ENCODE measurements around the gene SLC4A3. TPM values are rescaled to one million over a fixed set of nuclear protein-coding genes. Genes with fewer than 3 reads are reported as not detected.
A peak's percentile ranks its signal among the peaks of the same experiment; 100 is the strongest.

Gene SLC4A3
- total and polyA plus RNA-seq, 2 of the 8 experiments (the other 6 are each of a cell fraction or from before 2014, with no cell fraction given): 4.8 to 7.4 TPM

DNA sequence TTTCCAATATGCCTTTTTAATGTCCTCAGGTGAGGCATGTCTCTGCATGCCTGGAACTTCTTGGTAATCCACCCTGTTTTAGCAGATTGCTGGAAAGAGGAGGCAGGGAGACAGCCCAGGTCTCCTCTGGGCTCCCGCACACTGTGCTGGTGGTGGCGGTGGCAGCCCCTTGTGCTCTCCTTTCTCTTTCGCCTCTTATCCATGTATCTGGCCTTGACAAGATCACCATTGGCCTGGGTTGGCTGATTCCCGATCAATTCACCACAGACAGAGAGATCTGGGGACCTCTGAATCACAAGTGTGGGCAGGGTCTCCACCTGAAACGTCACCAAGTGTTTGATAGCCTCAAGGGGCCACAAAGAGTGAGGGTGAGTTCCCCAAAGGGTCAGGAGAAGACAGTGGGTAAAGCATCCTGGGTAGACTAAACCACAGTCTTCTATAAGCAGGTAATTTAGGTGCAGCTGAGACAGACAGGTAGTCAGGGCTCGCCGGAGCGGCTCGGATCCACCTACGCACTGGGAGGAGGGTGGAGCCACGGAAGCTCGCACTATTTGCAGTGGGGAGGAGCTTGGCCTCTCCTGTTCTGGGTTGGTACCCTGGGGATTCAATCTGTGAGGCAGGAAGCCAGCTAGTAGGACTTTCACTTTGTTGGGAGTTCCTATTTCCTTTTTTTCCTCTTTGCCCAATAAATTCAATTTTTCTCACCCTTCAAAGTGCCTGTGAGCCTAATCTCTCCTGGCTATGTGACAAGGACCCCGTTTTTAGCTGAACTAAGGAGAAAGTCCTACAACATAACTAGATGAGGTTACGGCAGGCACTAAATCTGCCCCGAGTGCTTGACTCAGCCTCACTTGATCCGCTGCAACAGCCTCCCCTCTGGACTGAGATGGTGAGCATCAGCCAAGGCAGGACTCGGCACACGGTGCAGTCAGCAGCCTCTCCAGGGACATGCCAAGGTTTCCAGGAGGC lies 57.6 kb downstream of the SLC4A3 start:
- H3K23me2 ChIP-seq (ENCODE audit: low read depth, low read length): no peaks in the 10 kb centered on the region
- no peaks in the 10 kb centered on the region for H3K79me1 ChIP-seq (ENCODE audit: low read depth, low read length)
- peaks cover 3 to 13% (median 6%) of the 10 kb centered on the region in 4 experiments for H3K4me1 ChIP-seq (replicated peaks in 1 of 4; ENCODE audit: control insufficient read depth in 3 of 4, insufficient read depth in 4 of 4, low read length in 3 of 4)
- H3K9ac ChIP-seq (replicated peaks in 1 of 4; ENCODE audit: extremely low read depth in 1 of 4, low read depth in 3 of 4, low read length in 3 of 4): peak overlapping the region in 2 of 4 experiments; percentile 21 to 35; a peak in 4 of 7 replicates
- peak overlapping the region in 2 of 4 experiments; percentile 10 to 33; a peak in 2 of 8 replicates for H3K4me3 ChIP-seq (ENCODE audit: extremely low read depth in 1 of 4, insufficient read depth in 2 of 4, low read depth in 3 of 4, low read length in 4 of 4)
- WGBS, 2 experiments (ENCODE audit: extremely low coverage in 1 of 2, insufficient coverage in 1 of 2, insufficient read length in 1 of 2, insufficient replicate concordance in 2 of 2, low coverage in 1 of 2, low lambda C conversion rate in 2 of 2, missing lambda C conversion rate in 1 of 2): 48% methylated on average over 16 of the region's 18 CpGs; no CpG with 5 or more reads in 1 of the 2 experiments
- H2AFZ ChIP-seq (ENCODE audit: low read length): peak overlapping the region; percentile 95
- no peak overlapping the region for H3K23ac ChIP-seq (ENCODE audit: insufficient read length)
- H3K4ac ChIP-seq (replicated peaks; ENCODE audit: insufficient read length, low read depth, low read length): peak overlapping the region; percentile 28
- no peaks in the 10 kb centered on the region for H4K20me1 ChIP-seq (replicated peaks in 1 of 2; ENCODE audit: control insufficient read depth in 1 of 2, insufficient read depth in 2 of 2, low read length in 2 of 2)
- H4K91ac ChIP-seq (replicated peaks; ENCODE audit: insufficient read length, low read length): peak overlapping the region; percentile 61
- CTCF ChIA-PET (ENCODE audit: partially characterized antibody): interaction anchor here (0.6 to 1.4 kb wide), 8 partner anchors 9 to 226 kb away, joined by 3 to 5 read pairs (median 3); no protein-coding TSS in a partner anchor
- H3K9me3 ChIP-seq (ENCODE audit: insufficient read depth in 2 of 2, low read depth in 1 of 2, low read length in 1 of 2): peaks cover 5 to 10% of the 10 kb centered on the region in 2 experiments; a peak in 3 of 4 replicates
- peak overlapping the region; percentile 47 for H4K8ac ChIP-seq (ENCODE audit: extremely low read depth, insufficient read depth, low read length)
- peak overlapping the region; percentile 84; the same call in 1 of the 2 replicates for H2BK5ac ChIP-seq (ENCODE audit: low read depth, low read length)
- H3K79me2 ChIP-seq (ENCODE audit: control insufficient read depth in 1 of 2, insufficient read depth in 2 of 2, low read length in 2 of 2): no peaks in the 10 kb centered on the region
- H2BK20ac ChIP-seq (ENCODE audit: low read length): peak overlapping the region; percentile 24; the same call in 1 of the 2 replicates
- H2BK15ac ChIP-seq (ENCODE audit: low read length): peak overlapping the region; percentile 66; the same call in 1 of the 2 replicates
- no peaks in the 10 kb centered on the region for H3K36me3 ChIP-seq (ENCODE audit: control insufficient read depth in 2 of 4, insufficient read depth in 4 of 4, low read length in 3 of 4)
- FAIRE-seq (peak; percentile 24), DNase-seq (ENCODE audit: low read depth in 1 of 2, low spot score in 2 of 2) (peak in 1 of 2 experiments; percentile 73)
- H2BK120ac ChIP-seq (replicated peaks; ENCODE audit: low read depth, low read length): no peak overlapping the region
- peak overlapping the region; percentile 32; the same call in 1 of the 2 replicates for H2BK12ac ChIP-seq (ENCODE audit: low read depth, low read length)
- no peak overlapping the region for H3K56ac ChIP-seq (replicated peaks; ENCODE audit: insufficient read length, low read depth, low read length)
- peak overlapping the region; percentile 86 for H3K18ac ChIP-seq (ENCODE audit: extremely low read depth, low read length)
- no peak overlapping the region for H2AK5ac ChIP-seq (ENCODE audit: low read depth, low read length)
- peak overlapping the region; percentile 34 to 39 for H3K4me2 ChIP-seq (ENCODE audit: insufficient read depth in 1 of 2, low read depth in 2 of 2, low read length in 2 of 2)
- peak overlapping the region; percentile 80 for H4K5ac ChIP-seq (ENCODE audit: insufficient read length, low read depth, low read length)
- POLR2A ChIA-PET (ENCODE audit: partially characterized antibody): interaction anchor here (0.6 to 1.9 kb wide), 10 partner anchors 9 to 87 kb away, joined by 3 to 9 read pairs (median 3); partner anchors contain the start of gene STK11IP
- peak overlapping the region; percentile 66; the same call in 1 of the 2 replicates for H3K27ac ChIP-seq (ENCODE audit: low read depth, low read length)
- H3K27me3 ChIP-seq (replicated peaks in 1 of 4; ENCODE audit: control insufficient read depth in 3 of 4, extremely low read depth in 1 of 4, insufficient read depth in 3 of 4, low read length in 3 of 4): no peaks in the 10 kb centered on the region; a peak in 2 of 7 replicates
- no peak overlapping the region for H3K14ac ChIP-seq (ENCODE audit: insufficient read length)
- TF ChIP-seq GTF2F1 (IDR thresholded peaks at IDR 0.05; ENCODE audit: borderline replicate concordance, low read depth, low read length) (peak; percentile 76; the same call in 1 of the 2 replicates), GABPA (IDR thresholded peaks at IDR 0.05; ENCODE audit: borderline replicate concordance, insufficient read depth, low read length) (no peak), POLR2AphosphoS5 (IDR thresholded peaks at IDR 0.05; ENCODE audit: low read depth, low read length) (peak; percentile 92), TBP (IDR thresholded peaks at IDR 0.05; ENCODE audit: low read depth, low read length) (peak; percentile 94), SP1 (IDR thresholded peaks at IDR 0.05; ENCODE audit: low read depth, low read length) (0 out of 2 replicates have a peak, but pooled peaks have one; percentile 52), RFX5 (IDR thresholded peaks at IDR 0.05; ENCODE audit: borderline replicate concordance, low read depth, low read length) (no peak), RBBP5 (IDR thresholded peaks at IDR 0.05; ENCODE audit: borderline replicate concordance, low read depth, low read length) (no peak), BRCA1 (IDR thresholded peaks at IDR 0.05; ENCODE audit: low read depth, low read length) (no peak)
